Activated CD8-positive, alpha-beta memory T cell treated with anti-CD3 and anti-CD28 coated beads, Interleukin-2, amount 50 U/mL, for 4 hours (primary cell): ENCODE data around the gene KRR1.
A peak's percentile ranks its signal among the peaks of the same experiment; 100 is the strongest.
"Not testable (repeated sequence)": the region's sequence is repeated elsewhere in the genome, so short reads cannot be mapped to it uniquely, and the experiment has no call there.

Experiments used
- DNase-seq: peaks from one replicate; pipeline ENCODE4 v3.0.0-alpha.2; 2020

KRR1 gene

GRCh38 chr12:75522124-75522523, 10.7 kb upstream of the KRR1 start:
- DNase-seq, result not testable (repeated sequence)

DNA sequence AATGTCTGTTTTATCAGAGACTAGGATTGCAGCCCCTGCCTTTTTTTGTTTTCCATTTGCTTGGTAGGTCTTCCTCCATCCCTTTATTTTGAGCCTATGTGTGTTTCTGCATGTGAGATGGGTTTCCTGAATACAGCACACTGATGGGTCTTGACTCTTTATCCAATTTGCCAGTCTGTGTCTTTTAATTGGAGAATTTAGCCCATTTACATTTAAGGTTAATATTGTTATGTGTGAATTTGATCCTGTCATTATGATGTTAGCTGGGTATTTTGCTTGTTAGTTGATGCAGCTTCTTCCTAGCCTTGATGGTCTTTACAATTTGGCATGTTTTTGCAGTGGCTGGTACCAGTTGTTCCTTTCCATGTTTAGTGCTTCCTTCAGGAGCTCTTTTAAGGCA, 9.8 kb upstream of the KRR1 start:
- not testable (repeated sequence) for DNase-seq

GRCh38 chr12:75509621-75510020, 1.8 kb downstream of the KRR1 start:
- DNase-seq, result no peak

- DNase-seq, result no peak
Measured at GRCh38 chr12:75508159-75508558, 3.2 kb downstream of the KRR1 start.

DNA sequence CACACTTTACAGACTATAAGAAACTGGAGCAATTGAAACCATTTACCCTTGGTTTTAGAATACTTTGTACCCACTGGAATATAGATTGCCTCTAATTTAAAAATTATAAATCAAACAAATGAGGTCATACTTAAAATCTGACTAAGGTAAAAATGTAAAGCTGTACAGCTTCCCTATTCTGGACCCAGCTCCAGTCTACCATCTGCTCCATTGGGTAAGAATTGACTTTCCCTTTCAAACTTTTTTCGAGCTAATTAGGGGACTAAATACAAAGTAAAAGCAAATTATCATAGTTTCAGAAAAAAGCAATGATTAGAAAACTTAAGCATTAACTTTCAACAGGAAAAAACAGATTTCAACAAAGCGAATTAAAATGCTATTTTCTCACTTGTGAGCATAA, 4.3 kb downstream of the KRR1 start:
- no peak for DNase-seq

GRCh38 chr12:75505706-75506312, 5.6 kb downstream of the KRR1 start:
- DNase-seq, result no peak

- DNase-seq, result no peak
Measured at GRCh38 chr12:75503866-75504265, 7.5 kb downstream of the KRR1 start.

DNA sequence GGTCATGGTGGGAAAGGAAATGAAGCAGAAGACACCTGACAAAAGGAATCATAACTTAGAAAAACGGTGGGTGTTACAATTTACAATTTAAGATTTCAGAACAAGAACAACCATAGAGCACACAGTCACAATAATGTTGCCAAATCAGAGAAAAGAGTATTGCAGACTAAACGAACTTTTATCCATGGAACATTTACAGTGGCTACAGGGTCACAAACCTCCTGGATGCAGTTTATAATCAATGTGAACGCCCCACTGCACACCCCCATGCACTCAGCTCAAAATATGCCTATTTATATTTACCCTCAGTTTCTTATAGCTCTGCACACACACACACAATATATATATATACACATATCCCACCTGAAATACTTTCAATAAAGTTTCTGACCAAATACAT, 8.0 kb downstream of the KRR1 start:
- no peak for DNase-seq

DNA sequence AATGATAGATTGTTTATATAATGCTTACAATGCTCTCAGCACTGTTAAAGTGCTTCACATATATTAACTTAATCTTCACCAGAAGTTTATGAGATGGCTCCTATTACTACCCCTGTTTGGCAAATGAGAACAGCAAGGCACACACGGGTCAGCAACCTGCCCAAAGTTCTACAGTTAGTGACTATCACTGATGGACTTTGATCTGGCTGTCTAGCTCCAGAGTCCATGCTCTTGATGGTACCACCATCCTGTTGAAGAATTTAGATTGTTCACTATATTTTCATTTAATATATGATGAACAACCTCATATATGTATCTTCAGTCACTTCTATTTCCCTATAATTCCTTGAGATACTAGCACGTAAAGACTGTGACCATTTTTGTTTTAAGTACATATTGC, 20.2 kb downstream of the KRR1 start:
- DNase-seq, result no peak

- DNase-seq, result no peak
Measured at GRCh38 chr12:75489613-75490210, 21.7 kb downstream of the KRR1 start.

DNA sequence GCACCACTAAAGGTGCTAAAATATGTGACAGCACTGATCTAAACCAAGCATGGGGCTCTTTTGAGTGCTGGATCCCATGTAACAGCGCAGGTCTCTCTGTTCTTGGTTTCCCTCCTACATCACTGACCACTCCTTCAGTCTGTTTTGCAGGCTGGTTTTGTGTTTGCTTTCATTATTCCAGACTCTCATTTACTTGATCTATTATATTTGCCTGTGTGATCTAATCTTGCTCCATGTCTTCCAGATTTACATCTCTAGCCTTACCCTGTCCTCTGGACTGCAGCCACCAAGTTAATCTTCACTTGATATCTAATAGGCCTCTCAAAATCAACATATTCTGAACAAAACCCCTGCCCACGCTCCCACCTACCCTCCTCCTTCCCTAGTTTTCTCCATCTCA, 22.2 kb downstream of the KRR1 start:
- DNase-seq, result no peak

GRCh38 chr12:75488553-75488952, 22.9 kb downstream of the KRR1 start:
- no peak for DNase-seq

DNA sequence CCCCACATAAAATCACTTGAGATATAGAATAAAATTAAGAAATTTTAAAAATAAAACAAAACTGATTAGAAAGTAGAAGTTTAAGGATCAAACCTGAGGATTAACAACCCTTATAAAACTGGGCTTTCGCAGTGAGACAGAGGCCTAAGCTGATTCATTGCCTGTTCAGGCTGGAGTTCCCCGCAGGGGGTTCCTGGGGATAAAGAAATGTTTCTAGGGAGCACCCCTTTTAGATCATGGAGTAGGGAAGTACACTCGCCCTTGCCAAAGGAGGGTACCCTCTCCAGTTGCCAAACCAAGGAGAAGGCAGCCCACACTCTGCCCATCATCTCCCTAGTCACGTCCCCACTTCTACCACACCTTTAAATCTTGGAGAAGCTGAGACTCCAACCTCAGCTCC, 24.1 kb downstream of the KRR1 start:
- no peak for DNase-seq

DNA sequence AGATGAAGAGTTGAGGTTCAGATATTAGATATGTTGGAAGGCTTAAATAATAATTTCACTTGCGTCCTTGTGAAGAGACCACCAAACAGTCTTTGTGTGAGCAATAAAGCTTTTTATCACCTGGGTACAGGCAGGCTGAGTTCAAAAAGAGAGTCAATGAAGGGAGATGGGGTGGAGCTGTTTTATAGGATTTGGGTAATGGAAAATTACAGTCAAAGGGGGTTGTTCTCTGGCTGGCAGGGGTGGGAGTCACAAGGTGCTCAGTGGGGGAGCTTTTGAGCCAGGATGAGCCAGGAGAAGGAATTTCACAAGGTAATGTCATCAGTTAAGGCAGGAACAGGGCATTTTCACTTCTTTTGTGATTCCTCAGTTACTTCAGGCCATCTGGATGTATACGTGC, 27.0 kb downstream of the KRR1 start:
- DNase-seq, result not testable (repeated sequence)

GRCh38 chr12:75483431-75483830, 28.0 kb downstream of the KRR1 start:
- DNase-seq, result no peak

DNA sequence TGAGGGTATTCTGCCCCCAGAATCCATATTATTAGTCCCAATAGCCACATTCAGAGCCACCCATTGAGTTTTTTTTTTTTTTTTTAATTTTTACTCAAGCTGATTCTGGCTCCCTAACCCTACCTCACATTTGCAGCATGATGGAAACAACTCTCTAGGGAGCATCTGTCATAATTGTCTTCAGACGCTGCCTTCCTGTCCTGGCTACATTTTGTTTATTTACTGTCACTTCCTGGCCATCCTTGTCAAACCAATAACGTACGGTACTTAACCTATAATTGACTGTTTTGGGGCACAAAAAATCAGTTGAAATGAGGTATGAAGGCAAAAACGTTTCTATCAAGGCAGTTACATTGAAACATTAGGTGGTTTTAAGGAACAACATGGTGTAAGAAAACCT, 28.8 kb downstream of the KRR1 start:
- DNase-seq, result no peak

GRCh38 chr12:75481774-75482173, 29.6 kb downstream of the KRR1 start:
- DNase-seq, result no peak

DNA sequence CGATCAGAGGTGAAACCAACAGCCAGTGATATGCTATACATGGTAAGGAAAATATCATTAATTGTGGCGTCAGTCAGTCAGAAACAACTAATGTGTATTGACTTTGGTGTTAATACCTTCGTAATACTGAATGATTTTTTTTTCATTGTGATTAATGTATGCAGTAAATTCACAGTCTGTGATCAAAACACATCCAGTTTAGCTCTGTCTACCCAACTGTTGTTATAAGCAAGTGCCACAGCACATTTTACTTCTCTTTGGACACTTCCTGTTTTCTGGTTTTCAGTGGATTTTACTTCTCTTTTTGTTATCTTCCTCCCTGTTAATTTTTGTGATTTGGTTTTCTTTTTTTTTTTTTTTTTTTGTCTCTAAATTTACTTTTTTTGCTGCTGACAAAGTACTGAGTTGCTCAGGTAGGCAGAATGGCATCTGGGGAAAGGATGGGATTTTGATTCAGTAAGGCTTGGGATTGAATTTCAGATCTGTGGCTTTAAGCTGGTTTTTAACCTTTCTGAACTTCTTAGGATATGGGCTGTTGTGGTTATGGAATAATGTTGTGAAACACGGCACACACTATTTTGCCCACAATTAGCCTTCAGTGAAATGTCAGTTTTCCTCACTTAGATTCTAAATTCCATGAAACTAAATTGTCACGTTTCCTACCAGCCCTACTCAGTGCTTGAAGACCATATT, 30.2 kb downstream of the KRR1 start:
- no peak for DNase-seq

DNA sequence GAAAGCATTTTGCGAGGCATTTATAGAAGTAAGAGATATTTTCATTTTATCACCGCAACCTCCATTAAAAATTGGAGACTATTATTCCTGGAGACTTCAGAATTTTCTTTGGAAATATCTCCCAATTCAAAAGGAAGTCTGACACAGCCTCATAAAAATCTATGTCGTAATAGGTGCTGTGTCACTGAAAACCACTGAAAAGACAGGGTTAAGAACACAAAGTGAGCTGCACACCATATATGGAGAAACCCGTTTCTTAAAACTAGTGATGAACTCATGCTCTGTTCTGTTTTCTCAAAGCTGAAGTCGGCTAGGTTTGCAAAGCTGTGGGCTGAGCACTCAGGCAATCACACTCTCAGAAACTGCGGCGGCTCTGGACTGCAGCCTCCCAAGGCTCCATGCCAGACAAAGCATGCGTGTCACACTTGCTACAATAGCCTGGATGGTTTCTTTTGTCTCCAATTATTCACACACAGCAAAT, 30.9 kb downstream of the KRR1 start, which contains the start of gene GLIPR1:
Gene GLIPR1, plus strand, starts transcription at position 287 of the 481 bp plus-strand sequence. Its CDS starts 126 bp downstream, at position 413.
- DNase-seq, result peak; percentile 69

DNA sequence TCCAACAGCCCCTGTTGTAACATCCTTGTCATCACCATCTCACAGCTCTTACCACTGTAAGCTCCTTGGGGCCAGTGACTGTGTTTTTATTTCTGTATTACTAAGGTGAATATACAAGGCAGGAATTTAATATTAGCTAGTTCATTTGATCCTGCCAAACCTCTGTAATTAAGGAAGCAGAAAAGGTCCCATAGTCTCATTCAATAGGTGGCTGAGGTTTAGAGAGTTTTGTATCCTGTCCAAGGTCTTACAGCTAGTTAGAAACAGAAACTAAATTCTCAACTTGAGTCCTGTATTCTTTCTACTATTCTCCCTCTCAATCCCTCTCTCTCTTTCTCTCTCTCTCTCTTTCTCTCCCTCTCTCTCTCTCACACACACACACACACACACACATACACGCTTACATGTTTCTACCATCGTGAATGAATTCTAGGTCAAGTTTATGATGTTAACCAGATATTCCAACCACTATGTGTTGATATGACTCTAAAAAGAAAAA, 31.4 kb downstream of the KRR1 start:
- no peak for DNase-seq

DNA sequence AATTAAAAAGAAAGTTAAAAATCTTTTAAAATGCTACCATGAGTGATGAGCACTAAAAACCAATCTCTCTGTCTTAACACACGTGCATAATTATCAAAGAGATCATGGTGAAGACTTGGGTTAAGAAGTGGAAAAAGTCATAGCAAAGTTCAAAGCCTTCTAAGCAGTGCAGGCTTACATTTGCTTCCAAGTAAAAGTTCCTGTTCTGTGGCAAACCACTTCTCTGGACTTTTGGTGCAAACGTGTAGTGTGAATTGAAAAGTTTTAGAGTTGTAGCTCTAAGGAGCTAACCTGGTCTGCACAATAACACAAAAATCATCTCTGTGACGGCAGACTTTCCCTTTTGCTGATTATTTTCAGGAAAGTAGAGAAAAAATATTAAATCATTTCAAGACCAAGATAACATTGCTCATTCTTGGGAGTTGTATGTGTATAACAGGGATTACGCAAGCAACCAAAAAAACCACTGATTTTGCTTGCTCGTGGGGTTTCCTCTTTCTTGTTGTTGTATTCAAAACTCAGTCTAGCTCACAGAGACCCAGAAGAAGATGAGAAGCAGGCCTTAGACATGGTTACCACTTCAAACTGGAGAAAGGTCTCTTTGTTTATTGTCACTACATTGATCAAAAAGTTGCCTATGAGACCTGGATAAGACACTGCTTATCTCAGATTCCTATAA, 33.2 kb downstream of the KRR1 start:
- no peak for DNase-seq

- no peak for DNase-seq
Measured at GRCh38 chr12:75477137-75477536, 34.3 kb downstream of the KRR1 start.

- no peak for DNase-seq
Measured at GRCh38 chr12:75476071-75476470, 35.3 kb downstream of the KRR1 start.

GRCh38 chr12:75474116-75474515, 37.3 kb downstream of the KRR1 start:
- DNase-seq, result no peak
